Spleen (tissue), 7 donors: Measurements from ENCODE around the gene DDX20.

Experiments used
- CTCF ChIP-seq, 11 experiments: fragments of 200-600 bp in 7 of 11; fragments of 450-650 bp in 4 of 11; sonication (generic) in 4 of 11; IDR thresholded peaks in 8 of 11; conservative IDR thresholded peaks in 3 of 11; 1 replicate in 7 of 11; 2 replicates in 4 of 11; pipeline versions ENCODE4 v1.4.0 to v1.8.0; 2016 to 2021; ENCODE audit warnings: antibody characterized with exemption in 11 of 11, inconsistent platforms in 4 of 11, mild to moderate bottlenecking in 1 of 11
- POLR2AphosphoS5 ChIP-seq, 3 donors: sonication (generic); formaldehyde crosslinking; IDR thresholded peaks; one replicate each; pipeline ENCODE4 v1.5.1; 2017; ENCODE audit warnings: antibody characterized with exemption in 3 of 3
- donor health status: DM: no; HTN: no; CAD: no; lungs with moderate emphysema.
- donor health status: DM: no; HTN: no; CAD: no.
- donor health status: DM: no; HTN: no; CAD: no.

- TF ChIP-seq POLR2AphosphoS5 (IDR thresholded peaks at IDR 0.05) = no peak
- no peak for TF ChIP-seq CTCF (IDR thresholded peaks at IDR 0.05 in 8 of 11, conservative IDR thresholded peaks at IDR 0.05 in 3 of 11)
Measured at GRCh38 chr1:111777301-111777700, 21.6 kb downstream of the DDX20 start.
